Measurements from ENCODE around the gene SPOCK2.
A peak's percentile ranks its signal among the peaks of the same experiment; 100 is the strongest.

SPOCK2 gene

GRCh38 chr10:72026278-72027111, 61.9 kb downstream of the SPOCK2 start:
- DNase-seq = no peak

DNA sequence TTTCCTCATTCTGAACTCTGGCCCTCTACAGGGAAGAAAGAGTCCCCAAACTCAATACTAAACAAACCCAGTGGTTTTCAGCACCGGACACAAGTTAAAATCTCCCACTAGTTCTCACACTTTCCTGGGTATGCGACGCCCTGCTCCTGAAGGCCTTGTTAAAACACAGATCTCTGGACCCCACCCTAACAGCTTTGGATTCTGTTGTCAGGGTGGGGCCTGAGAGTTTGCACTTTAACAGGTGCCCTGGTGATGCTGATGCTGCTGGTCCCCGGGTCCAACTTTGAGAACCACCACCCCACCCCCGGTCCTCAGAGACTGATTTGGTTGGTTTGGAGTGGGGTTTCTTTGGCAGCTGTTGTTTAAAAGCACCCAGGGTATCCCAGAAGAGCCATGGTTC, 62.5 kb downstream of the SPOCK2 start:
- DNase-seq = no peak

GRCh38 chr10:72025400-72025799, 63.0 kb downstream of the SPOCK2 start:
- DNase-seq = no peak

DNA sequence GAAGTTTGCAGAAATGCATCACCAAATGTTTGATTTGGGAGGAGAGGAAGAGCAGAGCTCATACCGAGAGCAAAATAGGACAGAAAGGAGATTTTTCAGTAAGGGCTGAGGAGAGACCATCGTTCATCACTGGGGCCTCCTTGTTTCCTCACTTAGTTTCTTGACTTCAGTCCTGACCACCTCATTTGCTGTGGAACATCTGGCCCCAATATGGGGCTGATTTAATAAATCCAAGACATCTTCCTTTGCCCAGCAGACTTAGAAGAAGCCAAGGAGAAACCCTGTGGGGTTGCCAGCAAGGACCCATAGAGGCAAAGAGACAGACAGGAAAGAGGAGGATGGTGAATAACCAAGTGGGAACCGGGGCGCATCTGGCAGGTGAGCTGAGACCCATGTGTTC, 63.8 kb downstream of the SPOCK2 start:
- no peak for DNase-seq

GRCh38 chr10:72022228-72022627, 66.1 kb downstream of the SPOCK2 start:
- no peak for DNase-seq

DNA sequence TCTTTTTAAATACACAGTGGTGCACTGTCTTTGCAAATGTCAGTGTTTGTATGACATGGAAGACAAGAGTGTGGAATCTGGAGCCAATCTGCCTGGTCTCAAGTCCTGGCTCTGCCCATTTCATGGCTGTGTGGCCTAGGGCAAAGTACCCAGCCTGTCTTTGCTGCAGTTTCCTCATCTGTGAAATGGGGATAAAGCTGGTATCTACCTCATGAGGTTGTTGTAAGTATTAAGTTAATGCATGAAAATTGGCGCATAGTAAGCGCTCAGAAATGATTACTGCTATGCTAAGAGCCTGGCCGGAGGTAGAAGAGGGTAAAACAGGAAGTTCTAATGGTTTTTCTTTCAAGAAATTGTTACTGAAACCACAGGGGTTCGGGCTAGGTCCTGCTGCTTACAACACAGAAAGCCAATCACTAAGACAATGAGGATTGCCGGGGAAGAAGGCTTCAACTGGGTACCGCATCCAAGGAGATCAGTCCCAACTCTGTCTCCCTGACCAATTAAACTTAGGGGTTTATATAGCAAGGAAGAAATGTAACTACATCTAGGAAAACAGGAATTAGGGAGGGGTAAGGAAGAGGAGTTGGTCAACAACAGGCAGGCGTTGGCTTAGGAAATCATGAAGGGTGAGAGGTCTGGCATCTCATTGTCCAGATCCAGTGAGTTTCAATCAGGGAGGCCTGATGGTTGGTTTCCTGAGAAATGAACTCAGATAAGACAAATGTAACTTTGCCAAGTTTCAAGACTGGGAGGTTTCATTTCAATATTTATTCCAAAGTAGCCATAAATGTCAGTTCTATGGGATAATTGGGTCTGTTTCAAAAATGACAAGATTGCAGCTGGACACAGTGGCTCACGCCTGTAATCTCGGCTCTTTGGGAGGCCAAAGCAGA, 67.2 kb downstream of the SPOCK2 start:
- no peak for DNase-seq

DNA sequence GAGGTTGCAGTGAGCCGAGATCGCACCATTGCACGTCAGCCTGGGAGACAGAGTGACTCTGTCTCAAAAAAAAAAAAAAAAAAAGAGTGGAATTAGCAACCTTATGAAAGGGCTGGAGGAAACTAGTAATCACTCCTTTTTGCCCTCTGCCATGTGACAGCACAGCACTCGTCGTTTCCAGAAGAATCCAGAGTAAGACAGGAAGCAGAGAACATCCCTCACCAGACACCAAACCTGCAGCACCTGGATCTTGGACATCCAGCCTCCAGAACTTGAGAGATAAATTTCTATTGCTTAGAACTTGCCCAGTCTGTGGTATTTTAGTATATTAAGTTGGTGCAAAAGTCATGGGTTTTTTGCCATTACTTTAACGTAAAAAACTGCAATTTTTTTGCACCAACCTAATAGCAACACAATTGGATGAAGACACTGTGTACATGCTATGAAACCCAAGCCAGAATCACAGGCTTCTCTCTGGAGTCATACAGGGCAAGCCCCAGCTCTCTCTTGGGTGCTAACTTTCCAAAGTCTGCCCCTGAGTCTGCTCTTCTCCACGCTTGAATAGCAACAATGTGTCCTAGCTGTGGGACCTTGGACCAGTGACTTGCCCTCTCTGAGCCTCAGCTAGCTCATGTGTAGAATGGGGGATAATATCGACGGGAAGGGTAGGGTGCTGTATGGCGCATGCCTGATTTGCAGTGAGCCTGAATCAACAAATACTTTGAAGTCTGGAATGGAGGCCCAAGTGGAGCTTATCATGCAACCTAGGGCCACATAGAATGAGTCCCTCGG, 69.1 kb downstream of the SPOCK2 start:
- DNase-seq = no peak

- DNase-seq = no peak
These were observed 71.6 kb downstream of the SPOCK2 start for GRCh38 chr10:72016608-72017300.

DNA sequence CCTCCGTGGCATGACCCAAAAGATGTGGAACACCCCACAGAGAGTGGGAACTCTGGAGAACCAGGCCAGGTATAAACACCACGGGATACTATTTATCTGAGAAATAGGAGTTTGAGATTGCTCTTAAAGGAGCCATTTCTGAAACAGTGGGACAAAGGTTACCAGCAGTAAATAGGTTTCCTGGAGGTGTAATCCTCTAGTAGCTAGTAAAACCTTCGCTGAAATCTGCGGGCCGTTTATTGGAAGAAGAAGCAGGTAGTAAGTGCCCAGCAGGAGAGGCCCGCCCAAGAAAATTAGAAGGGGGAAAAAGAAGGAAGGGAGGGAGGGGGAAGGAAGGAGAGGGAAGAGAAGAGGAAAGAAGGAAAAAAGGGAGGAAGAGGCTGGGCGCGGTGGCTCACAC, 72.5 kb downstream of the SPOCK2 start:
- no peak for DNase-seq

- DNase-seq = no peak
These were observed 73.4 kb downstream of the SPOCK2 start for GRCh38 chr10:72014785-72015480.

GRCh38 chr10:72014197-72014596, 74.2 kb downstream of the SPOCK2 start:
- no peak for DNase-seq

- no peak for DNase-seq
These were observed 75.0 kb downstream of the SPOCK2 start for GRCh38 chr10:72013202-72013945.

- DNase-seq = no peak
These were observed 75.6 kb downstream of the SPOCK2 start for GRCh38 chr10:72012796-72013195.

GRCh38 chr10:72011976-72012512, 76.3 kb downstream of the SPOCK2 start:
- DNase-seq = no peak

GRCh38 chr10:72011468-72011867, 76.9 kb downstream of the SPOCK2 start:
- no peak for DNase-seq

GRCh38 chr10:72011016-72011415, 77.3 kb downstream of the SPOCK2 start:
- DNase-seq = no peak

- DNase-seq = no peak
These were observed 77.9 kb downstream of the SPOCK2 start for GRCh38 chr10:72010234-72010973.

GRCh38 chr10:72009425-72010081, 78.8 kb downstream of the SPOCK2 start:
- peak in 1 of 2 experiments; percentile 42 for DNase-seq

DNA sequence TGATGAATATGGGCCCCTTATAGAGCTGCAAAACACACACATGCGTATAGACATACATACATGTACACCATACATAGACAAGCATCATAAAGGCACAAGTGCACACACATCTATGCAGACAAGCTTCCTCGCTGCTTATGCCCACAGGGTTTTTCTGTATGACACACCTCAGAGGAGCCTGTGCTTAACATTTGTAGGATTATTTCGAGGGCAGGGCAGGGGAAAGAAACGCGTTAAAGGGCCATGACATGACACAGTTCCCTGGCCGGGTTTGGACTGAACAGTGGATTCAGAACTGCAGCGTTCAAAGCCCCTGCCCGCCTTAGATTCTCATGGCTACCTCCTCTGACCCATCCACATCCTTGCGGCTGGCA, 79.3 kb downstream of the SPOCK2 start:
- no peak for DNase-seq
